HG02571 (cell line): ENCODE results near the gene PPP1R9A.

Source experiments
- ATAC-seq: cut with Tn5 transposase; IDR thresholded peaks from one replicate; pipeline ENCODE4 v1.9.1; 2021; ENCODE audit warnings: mild to moderate bottlenecking, moderate library complexity; ENCODE audit not compliant: unreplicated experiment

Gene PPP1R9A

DNA sequence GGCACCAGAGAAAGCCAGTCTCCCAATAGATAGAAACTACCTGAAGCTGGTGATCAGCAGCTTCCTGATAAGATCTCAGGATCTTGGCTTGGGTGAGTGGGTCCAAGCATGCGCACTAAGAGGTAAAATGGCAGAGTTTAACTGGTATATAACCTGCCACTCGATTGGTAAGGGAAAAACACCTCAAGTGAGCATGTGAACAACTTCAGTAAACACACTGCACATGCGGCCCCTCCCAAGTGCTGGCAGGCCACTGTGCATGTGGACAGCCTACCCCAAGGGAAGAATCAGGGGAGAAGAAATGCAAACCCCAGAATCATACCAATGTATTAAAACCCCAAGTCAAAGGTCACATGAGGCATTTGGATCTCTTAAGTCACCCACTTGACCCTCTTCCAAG, 434.6 kb downstream of the PPP1R9A start:
- ATAC-seq: no peak

DNA sequence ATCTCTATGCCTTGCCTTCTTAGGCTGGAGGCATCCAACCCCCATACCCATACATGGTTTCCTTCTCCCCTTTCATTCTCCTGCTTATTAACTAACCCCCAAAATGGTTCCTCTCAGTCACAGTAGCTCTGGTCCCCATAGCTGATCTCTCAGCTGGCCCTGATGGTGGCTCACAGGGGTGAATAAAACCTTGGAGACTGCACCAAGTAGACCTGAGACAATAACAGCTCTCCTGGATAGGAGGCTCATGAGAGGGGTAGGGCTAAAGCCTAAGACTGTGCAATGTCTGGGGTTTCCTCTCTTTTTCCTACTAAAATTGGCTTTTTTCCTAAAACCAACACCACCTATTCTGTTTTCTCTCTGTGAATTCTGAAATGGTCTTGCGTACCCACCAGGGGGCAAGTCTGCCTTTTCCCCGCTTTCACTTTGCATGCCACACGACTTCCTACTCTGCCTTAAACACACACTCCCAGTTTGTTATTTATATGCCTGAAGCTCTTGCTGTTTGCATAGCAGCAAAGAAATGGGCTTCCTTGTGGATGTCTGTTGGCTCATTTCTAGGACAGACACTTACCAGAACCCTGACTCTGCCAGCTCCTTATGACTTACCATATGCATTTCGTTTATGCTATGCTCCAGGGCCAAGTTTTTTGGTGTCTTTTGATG, 435.4 kb downstream of the PPP1R9A start:
- no peak for ATAC-seq
